HUES64 (cell line): Measurements from ENCODE around the gene FUBP1. TPM values are rescaled to one million over a fixed set of nuclear protein-coding genes. Genes with fewer than 3 reads are reported as not detected.
"Not testable (repeated sequence)": the region's sequence is repeated elsewhere in the genome, so short reads cannot be mapped to it uniquely, and the experiment has no call there.

Experiments used
- H3K27ac ChIP-seq: 2 replicates; pipeline ENCODE4 v1.7.0; 2013; ENCODE audit warnings: low read depth, low read length, inconsistent platforms
- H3K27me3 ChIP-seq: 2 replicates; pipeline ENCODE4 v1.6.1; 2013; ENCODE audit warnings: mild to moderate bottlenecking, low read length; ENCODE audit not compliant: insufficient read depth
- H3K36me3 ChIP-seq: 2 replicates; pipeline ENCODE4 v1.6.1; 2013; ENCODE audit warnings: mild to moderate bottlenecking, low read length; ENCODE audit not compliant: insufficient read depth
- H3K4me1 ChIP-seq: 2 replicates; pipeline ENCODE4 v1.6.1; 2013; ENCODE audit warnings: mild to moderate bottlenecking, low read length, moderate library complexity; ENCODE audit not compliant: insufficient read depth
- H3K4me3 ChIP-seq: 2 replicates; pipeline ENCODE4 v1.5.1; 2013; ENCODE audit warnings: mild to moderate bottlenecking, low read length, moderate library complexity
- H3K9ac ChIP-seq: 2 replicates; pipeline ENCODE4 v1.6.1; 2013; ENCODE audit warnings: mild to moderate bottlenecking, low read depth, low read length
- H3K9me3 ChIP-seq: 2 replicates; pipeline ENCODE4 v1.6.1; 2013; ENCODE audit warnings: low read depth, low read length; ENCODE audit not compliant: insufficient read depth
- WGBS: fragments of 150-250, 120-280 bp; methylation state at CpG from one replicate; pipeline ENCODE4 v1.1.7; 2013; ENCODE audit warnings: missing lambda C conversion rate; 5-methylcytosine and 5-hydroxymethylcytosine counted together
- polyA plus RNA-seq, 2 experiments: library from polyadenylated mRNA; stranded (reverse); fragments of 50-300 nt; gene quantifications; one replicate each; pipeline ENCODE4 v1.2.3, GENCODE V29; 2013

Gene FUBP1, protein sequence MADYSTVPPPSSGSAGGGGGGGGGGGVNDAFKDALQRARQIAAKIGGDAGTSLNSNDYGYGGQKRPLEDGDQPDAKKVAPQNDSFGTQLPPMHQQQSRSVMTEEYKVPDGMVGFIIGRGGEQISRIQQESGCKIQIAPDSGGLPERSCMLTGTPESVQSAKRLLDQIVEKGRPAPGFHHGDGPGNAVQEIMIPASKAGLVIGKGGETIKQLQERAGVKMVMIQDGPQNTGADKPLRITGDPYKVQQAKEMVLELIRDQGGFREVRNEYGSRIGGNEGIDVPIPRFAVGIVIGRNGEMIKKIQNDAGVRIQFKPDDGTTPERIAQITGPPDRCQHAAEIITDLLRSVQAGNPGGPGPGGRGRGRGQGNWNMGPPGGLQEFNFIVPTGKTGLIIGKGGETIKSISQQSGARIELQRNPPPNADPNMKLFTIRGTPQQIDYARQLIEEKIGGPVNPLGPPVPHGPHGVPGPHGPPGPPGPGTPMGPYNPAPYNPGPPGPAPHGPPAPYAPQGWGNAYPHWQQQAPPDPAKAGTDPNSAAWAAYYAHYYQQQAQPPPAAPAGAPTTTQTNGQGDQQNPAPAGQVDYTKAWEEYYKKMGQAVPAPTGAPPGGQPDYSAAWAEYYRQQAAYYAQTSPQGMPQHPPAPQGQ
- polyA plus RNA-seq (2013, experiment 1 of 2), result 172 TPM
- 162 TPM for polyA plus RNA-seq (2013, experiment 2 of 2)

- under 1% methylated on average over 56 of the region's 57 CpGs for WGBS
- H3K4me1 ChIP-seq, result peaks cover 39% of the 10 kb centered on the region
- peaks cover 36% of the 10 kb centered on the region for H3K36me3 ChIP-seq
- peak within 1 kb of the TSS; percentile 89 for H3K4me3 ChIP-seq
- H3K27ac ChIP-seq, result peak within 1 kb of the TSS; percentile 97
- H3K9me3 ChIP-seq, result no peaks in the 10 kb centered on the region
- no peaks in the 10 kb centered on the region for H3K27me3 ChIP-seq
- H3K9ac ChIP-seq, result peak within 1 kb of the TSS; percentile 99
Measured at GRCh38 chr1:77978969-77979876, at the start of gene FUBP1. Gene FUBP1 (minus strand): TSS chr1:77979072. CDS start chr1:77979004, 68 bp downstream.

- H3K27ac ChIP-seq, H3K27me3 ChIP-seq, H3K4me1 ChIP-seq, H3K4me3 ChIP-seq, H3K9me3 ChIP-seq, H3K9ac ChIP-seq, H3K36me3 ChIP-seq: not testable (repeated sequence)
- WGBS, result 99% methylated on average over 4 of the region's 4 CpGs
Measured at GRCh38 chr1:78021134-78021533, 42.3 kb upstream of the FUBP1 start.

DNA sequence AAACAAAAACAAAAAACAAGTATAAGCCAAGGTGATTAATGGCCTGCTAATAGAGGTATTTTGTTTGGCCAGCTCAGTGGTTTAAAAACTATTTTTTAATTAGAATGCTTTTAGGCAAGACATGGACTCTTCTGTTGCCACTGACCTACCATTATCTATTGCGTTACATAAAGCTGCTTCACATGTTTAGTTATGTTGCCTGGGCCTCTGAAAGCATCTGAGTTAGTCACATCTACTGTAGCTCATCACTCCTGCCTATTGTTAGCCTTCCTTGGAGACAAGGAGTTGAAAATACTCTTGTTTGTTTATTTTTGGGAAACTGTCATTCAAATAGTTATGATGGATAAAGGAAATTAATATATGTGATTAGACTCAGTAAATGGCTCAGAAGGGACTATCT, 40.2 kb upstream of the FUBP1 start:
- Histone ChIP-seq H3K9ac (no peak overlapping the region), H3K9me3 (no peaks in the 10 kb centered on the region), H3K4me3 (no peak overlapping the region), H3K27me3 (no peaks in the 10 kb centered on the region), H3K36me3 (peaks cover 7% of the 10 kb centered on the region; the same call in 1 of the 2 replicates), H3K27ac (no peak overlapping the region), H3K4me1 (no peaks in the 10 kb centered on the region)
- 96% methylated on average over 1 of the region's 1 CpG for WGBS

GRCh38 chr1:78015148-78015547, 36.3 kb upstream of the FUBP1 start:
- no peak overlapping the region for H3K4me3 ChIP-seq
- H3K36me3 ChIP-seq, result peaks cover 12% of the 10 kb centered on the region; the same call in 1 of the 2 replicates

GRCh38 chr1:78011050-78011449, 32.2 kb upstream of the FUBP1 start:
- H3K27ac ChIP-seq, result no peak overlapping the region
- H3K4me3 ChIP-seq, result no peak overlapping the region
- no peak overlapping the region for H3K9ac ChIP-seq
- WGBS, result 90% methylated on average over 1 of the region's 2 CpGs
- H3K4me1 ChIP-seq, result peaks cover 5% of the 10 kb centered on the region
- no peaks in the 10 kb centered on the region for H3K9me3 ChIP-seq
- peaks cover 8% of the 10 kb centered on the region; the same call in 1 of the 2 replicates for H3K36me3 ChIP-seq
- no peaks in the 10 kb centered on the region for H3K27me3 ChIP-seq

More at GRCh38 chr1:78015148-78015547, 36.3 kb upstream of the FUBP1 start:
- Histone ChIP-seq H3K4me1 (no peaks in the 10 kb centered on the region), H3K9ac (no peak overlapping the region), H3K27me3 (no peaks in the 10 kb centered on the region), H3K9me3 (no peaks in the 10 kb centered on the region), H3K27ac (no peak overlapping the region)

GRCh38 chr1:78009836-78010235, 31.0 kb upstream of the FUBP1 start:
- Histone ChIP-seq H3K4me3 (no peak overlapping the region), H3K9ac (no peak overlapping the region), H3K27ac (no peak overlapping the region), H3K4me1 (peaks cover 17% of the 10 kb centered on the region), H3K9me3 (no peaks in the 10 kb centered on the region), H3K36me3 (peaks cover 6% of the 10 kb centered on the region; the same call in 1 of the 2 replicates), H3K27me3 (no peaks in the 10 kb centered on the region)
- WGBS, result 92% methylated on average over 3 of the region's 3 CpGs

DNA sequence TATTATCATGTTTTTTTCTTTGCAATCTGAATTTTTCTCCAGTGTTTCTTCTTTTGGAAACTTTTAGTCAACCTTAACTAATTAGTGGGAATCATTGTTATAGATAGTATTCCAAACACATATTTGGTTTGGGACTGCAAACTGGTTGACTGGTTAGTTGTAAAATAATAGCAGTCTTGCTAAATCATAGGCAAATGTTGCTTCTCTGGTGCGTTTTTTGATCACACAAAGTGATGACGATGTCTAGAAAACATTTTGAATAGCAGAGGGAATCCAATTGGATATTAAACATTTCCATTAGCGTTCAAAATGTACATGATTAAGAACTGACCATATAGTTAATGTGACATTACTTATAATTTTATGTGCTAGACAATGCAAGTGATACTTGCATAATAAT, 30.4 kb upstream of the FUBP1 start:
- peaks cover 4% of the 10 kb centered on the region; the same call in 1 of the 2 replicates for H3K36me3 ChIP-seq
- no peak overlapping the region for H3K27ac ChIP-seq
- no peak overlapping the region for H3K4me3 ChIP-seq
- no peak overlapping the region for H3K9ac ChIP-seq
- H3K27me3 ChIP-seq, result no peaks in the 10 kb centered on the region
- 99% methylated on average over 2 of the region's 3 CpGs for WGBS
- peaks cover 17% of the 10 kb centered on the region for H3K4me1 ChIP-seq
- H3K9me3 ChIP-seq, result no peaks in the 10 kb centered on the region

DNA sequence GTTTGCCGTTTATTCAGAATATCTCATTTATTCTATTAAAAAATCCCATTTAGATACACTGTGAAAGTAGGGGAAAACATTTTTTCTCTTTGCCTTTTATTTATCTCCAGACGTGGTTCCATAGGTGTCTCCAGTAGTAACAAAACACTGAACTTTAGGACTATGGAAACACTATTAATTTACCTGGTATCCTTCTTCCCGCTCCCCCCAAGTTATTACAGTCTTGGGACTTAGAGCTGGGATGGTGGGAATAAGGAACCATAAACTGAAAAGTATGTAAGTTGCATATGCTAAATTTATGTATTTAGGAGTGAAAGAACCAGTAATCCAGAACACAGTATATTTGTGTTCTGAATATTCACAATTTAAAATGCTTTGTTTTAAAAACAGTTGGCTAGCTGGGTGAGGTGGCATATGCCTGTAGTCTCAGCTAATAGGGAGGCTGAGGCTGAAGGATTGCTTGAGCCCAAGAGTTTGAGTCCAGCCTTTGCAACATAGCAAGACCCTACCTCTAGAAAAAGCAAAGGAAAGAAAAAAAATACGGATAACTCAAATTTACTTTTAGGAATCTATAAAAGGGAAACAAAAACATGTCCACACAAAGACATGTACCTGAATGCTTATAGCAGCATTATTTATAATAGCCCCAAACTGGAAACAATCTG, 28.9 kb upstream of the FUBP1 start:
- WGBS, result no CpG with 5 or more reads among the region's 4 CpGs
- Histone ChIP-seq H3K4me1 (peaks cover 31% of the 10 kb centered on the region), H3K4me3 (no peak overlapping the region), H3K27me3 (no peaks in the 10 kb centered on the region), H3K36me3 (no peaks in the 10 kb centered on the region), H3K27ac (no peak overlapping the region), H3K9me3 (no peaks in the 10 kb centered on the region), H3K9ac (no peak overlapping the region)

DNA sequence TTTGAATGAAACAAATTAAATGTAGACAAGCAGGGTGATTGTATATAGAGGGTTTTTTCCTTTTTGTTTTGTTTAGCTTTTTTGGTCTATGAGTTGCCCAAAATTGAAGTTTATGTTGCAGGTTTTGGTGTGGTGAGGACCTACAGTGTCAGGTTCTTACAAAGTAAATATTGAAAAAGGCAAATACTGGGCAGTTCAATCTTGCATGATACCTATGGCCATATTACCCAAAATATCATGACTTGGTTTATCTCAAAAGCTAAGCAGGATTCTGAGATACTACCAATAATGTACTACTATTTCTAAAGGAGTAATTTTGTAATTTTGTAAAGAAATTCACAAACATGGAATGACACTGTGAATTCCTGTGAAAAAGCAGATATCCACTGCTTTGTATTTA, 27.6 kb upstream of the FUBP1 start:
- Histone ChIP-seq H3K27ac (no peak overlapping the region), H3K4me3 (peak overlapping the region; percentile 55; the same call in 1 of the 2 replicates), H3K9me3 (no peaks in the 10 kb centered on the region), H3K36me3 (no peaks in the 10 kb centered on the region), H3K4me1 (peaks cover 31% of the 10 kb centered on the region), H3K9ac (no peak overlapping the region), H3K27me3 (no peaks in the 10 kb centered on the region)

DNA sequence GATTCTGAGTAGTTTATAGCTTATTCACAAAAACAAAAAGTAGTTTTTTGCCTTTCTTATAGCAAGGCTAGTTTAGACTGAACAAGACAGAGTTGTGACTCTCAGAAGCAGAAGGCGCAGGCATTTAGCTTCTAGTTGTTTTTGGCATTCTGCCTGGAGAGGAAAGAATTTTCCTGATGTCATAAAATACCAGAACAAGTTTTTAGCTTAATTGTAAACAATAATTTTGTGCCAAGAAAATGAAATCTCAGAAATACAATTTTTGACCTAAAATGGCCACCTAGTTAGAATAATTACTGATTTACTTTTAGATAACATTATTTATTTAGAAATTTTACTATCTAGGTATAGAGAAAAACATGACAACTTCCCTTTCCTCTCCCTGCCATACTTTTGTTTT, 26.9 kb upstream of the FUBP1 start:
- Histone ChIP-seq H3K36me3 (no peaks in the 10 kb centered on the region), H3K9ac (peak overlapping the region; percentile 93; the same call in 1 of the 2 replicates), H3K27ac (no peak overlapping the region), H3K27me3 (no peaks in the 10 kb centered on the region), H3K9me3 (no peaks in the 10 kb centered on the region), H3K4me1 (peaks cover 31% of the 10 kb centered on the region), H3K4me3 (peak overlapping the region; percentile 55)
- 100% methylated on average over 1 of the region's 1 CpG for WGBS
